Measurements from ENCODE around the gene CDH23. TPM values are rescaled to one million over a fixed set of nuclear protein-coding genes. Genes with fewer than 3 reads are reported as not detected.

The CDH23 gene
- total and polyA plus RNA-seq, 10 of the 15 experiments (the other 5 are each of a cell fraction or from before 2014, with no cell fraction given) = 0.09 to 0.40 (median 0.15) TPM; not detected in 1

DNA sequence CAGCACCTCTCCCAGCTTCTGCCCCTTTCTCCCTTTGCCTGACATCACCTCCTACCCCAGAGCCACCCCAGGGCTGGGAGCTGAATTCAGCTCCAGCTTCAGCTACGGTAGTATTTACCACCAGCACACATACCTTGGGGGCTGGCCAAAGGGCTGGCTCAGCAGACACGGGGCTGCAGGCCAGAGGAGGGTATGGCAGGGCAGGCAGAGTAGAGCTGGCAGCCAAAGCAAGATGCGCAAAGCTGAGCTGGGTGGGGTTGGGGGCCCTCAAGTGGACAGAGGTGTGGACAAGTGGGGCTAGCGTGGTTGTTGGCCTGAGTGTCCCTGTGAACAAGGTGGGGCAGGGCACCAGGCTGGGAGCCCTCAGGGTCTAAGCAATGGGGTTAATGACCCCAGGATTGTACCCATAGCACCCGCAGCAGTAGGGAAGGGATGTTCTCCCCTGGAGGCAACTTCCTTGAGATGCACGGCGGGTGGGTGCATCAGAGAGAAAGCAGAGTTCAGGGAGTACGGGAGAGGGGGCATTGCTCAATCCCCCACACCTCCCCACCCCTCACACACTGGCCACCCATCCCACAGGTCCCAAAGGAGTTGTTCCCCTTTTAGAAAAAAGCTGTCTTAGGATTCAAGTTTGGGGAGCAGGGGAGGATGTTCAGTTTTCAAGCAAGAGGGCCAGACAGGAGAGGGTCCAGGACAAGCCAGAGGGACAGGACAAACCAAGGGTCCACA, 368.6 kb downstream of the CDH23 start:
- DNase-seq (ENCODE audit: low read depth, low spot score) (no peak), ATAC-seq (no peak), FAIRE-seq (no peak)
- no peak overlapping the region for H3K9ac ChIP-seq (ENCODE audit: control insufficient read depth, insufficient read depth, low read length)
- H2AFZ ChIP-seq (ENCODE audit: control insufficient read depth, low read depth, low read length) = no peak overlapping the region
- intact Hi-C loops (cut with micrococcal nuclease; ENCODE audit: unreplicated experiment) (no loop called here), in situ Hi-C loops (cut with MboI) (no loop called here)
- SMC1A ChIA-PET (ENCODE audit: uncharacterized antibody, unreplicated experiment) = interaction anchor here (1.1 to 2.4 kb wide), 4 partner anchors 8 to 101 kb away, joined by 3 to 9 read pairs (median 6); partner anchors contain the start of gene VSIR
- peaks cover 8% of the 10 kb centered on the region for H3K79me2 ChIP-seq (ENCODE audit: control insufficient read depth, insufficient read depth, low read length)
- H3K4me1 ChIP-seq (ENCODE audit: control insufficient read depth, insufficient read depth, low read length) = peaks cover 29% of the 10 kb centered on the region
- no peaks in the 10 kb centered on the region for H4K20me1 ChIP-seq (ENCODE audit: control insufficient read depth, insufficient read depth)
- H3K4me2 ChIP-seq (ENCODE audit: control insufficient read depth, insufficient read depth) = no peak overlapping the region
- H3K9me3 ChIP-seq (replicated peaks; ENCODE audit: control insufficient read depth, insufficient read depth, low read length) = no peaks in the 10 kb centered on the region
- H3K27ac ChIP-seq (ENCODE audit: control insufficient read depth, insufficient read depth) = no peak overlapping the region
- 69% methylated on average over 8 of the region's 8 CpGs for WGBS (ENCODE audit: insufficient coverage, insufficient replicate concordance, low lambda C conversion rate, missing lambda C conversion rate)
- H3K27me3 ChIP-seq (replicated peaks in 1 of 2; ENCODE audit: control insufficient read depth in 2 of 2, insufficient read depth in 2 of 2, low read length in 1 of 2) = no peaks in the 10 kb centered on the region
- POLR2A ChIA-PET = no interaction called here
- no TSS peak for BruUV-seq (replicated peaks)
- no peaks in the 10 kb centered on the region; a peak in 1 of 4 replicates for H3K36me3 ChIP-seq (ENCODE audit: control insufficient read depth in 2 of 2, insufficient read depth in 2 of 2, low read length in 1 of 2)
- H3K4me3 ChIP-seq = no peak overlapping the region
- CTCF ChIA-PET = interaction anchor here (0.6 to 3.1 kb wide), 6 partner anchors 8 to 131 kb away, joined by 3 to 10 read pairs (median 4); partner anchors contain the start of gene VSIR
- RAD21 ChIA-PET (ENCODE audit: unreplicated experiment) = interaction anchor here (1.3 to 1.8 kb wide), 2 partner anchors 38 to 57 kb away, joined by 3 to 6 read pairs; no protein-coding TSS in a partner anchor
- TF ChIP-seq, protein P1, sequence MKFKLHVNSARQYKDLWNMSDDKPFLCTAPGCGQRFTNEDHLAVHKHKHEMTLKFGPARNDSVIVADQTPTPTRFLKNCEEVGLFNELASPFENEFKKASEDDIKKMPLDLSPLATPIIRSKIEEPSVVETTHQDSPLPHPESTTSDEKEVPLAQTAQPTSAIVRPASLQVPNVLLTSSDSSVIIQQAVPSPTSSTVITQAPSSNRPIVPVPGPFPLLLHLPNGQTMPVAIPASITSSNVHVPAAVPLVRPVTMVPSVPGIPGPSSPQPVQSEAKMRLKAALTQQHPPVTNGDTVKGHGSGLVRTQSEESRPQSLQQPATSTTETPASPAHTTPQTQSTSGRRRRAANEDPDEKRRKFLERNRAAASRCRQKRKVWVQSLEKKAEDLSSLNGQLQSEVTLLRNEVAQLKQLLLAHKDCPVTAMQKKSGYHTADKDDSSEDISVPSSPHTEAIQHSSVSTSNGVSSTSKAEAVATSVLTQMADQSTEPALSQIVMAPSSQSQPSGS (IDR thresholded peaks at IDR 0.05; ENCODE audit: low read length) = no peak
- no peak for TF ChIP-seq CEBPB (IDR thresholded peaks at IDR 0.05; ENCODE audit: borderline replicate concordance in 1 of 2, low read depth in 2 of 2, low read length in 2 of 2)
- TF ChIP-seq KLF5 (IDR thresholded peaks at IDR 0.05; ENCODE audit: partially characterized antibody) = no peak
- TF ChIP-seq, protein P2, sequence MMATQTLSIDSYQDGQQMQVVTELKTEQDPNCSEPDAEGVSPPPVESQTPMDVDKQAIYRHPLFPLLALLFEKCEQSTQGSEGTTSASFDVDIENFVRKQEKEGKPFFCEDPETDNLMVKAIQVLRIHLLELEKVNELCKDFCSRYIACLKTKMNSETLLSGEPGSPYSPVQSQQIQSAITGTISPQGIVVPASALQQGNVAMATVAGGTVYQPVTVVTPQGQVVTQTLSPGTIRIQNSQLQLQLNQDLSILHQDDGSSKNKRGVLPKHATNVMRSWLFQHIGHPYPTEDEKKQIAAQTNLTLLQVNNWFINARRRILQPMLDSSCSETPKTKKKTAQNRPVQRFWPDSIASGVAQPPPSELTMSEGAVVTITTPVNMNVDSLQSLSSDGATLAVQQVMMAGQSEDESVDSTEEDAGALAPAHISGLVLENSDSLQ (IDR thresholded peaks at IDR 0.05) = no peak
- no peak for TF ChIP-seq SUZ12 (IDR thresholded peaks at IDR 0.05; ENCODE audit: unreplicated experiment)
- no peak for TF ChIP-seq PAX5 (IDR thresholded peaks at IDR 0.05; ENCODE audit: borderline replicate concordance, low read depth, low read length)
- no peak for TF ChIP-seq MTA2 (IDR thresholded peaks at IDR 0.05; ENCODE audit: low read depth)
- TF ChIP-seq NFXL1 (IDR thresholded peaks at IDR 0.05; ENCODE audit: borderline replicate concordance) = no peak
- TF ChIP-seq ZNF384 (IDR thresholded peaks at IDR 0.05; ENCODE audit: borderline replicate concordance, low read depth, low read length) = no peak
- TF ChIP-seq SUPT20H (IDR thresholded peaks at IDR 0.05; ENCODE audit: borderline replicate concordance, control insufficient read depth, low read depth, low read length) = no peak
- no peak for TF ChIP-seq RUNX3 (IDR thresholded peaks at IDR 0.05; ENCODE audit: low read length)
- TF ChIP-seq EP300 (IDR thresholded peaks at IDR 0.05; ENCODE audit: borderline replicate concordance in 1 of 2, control insufficient read depth in 1 of 2, low read depth in 2 of 2, low read length in 2 of 2) = no peak
- TF ChIP-seq, protein P3, sequence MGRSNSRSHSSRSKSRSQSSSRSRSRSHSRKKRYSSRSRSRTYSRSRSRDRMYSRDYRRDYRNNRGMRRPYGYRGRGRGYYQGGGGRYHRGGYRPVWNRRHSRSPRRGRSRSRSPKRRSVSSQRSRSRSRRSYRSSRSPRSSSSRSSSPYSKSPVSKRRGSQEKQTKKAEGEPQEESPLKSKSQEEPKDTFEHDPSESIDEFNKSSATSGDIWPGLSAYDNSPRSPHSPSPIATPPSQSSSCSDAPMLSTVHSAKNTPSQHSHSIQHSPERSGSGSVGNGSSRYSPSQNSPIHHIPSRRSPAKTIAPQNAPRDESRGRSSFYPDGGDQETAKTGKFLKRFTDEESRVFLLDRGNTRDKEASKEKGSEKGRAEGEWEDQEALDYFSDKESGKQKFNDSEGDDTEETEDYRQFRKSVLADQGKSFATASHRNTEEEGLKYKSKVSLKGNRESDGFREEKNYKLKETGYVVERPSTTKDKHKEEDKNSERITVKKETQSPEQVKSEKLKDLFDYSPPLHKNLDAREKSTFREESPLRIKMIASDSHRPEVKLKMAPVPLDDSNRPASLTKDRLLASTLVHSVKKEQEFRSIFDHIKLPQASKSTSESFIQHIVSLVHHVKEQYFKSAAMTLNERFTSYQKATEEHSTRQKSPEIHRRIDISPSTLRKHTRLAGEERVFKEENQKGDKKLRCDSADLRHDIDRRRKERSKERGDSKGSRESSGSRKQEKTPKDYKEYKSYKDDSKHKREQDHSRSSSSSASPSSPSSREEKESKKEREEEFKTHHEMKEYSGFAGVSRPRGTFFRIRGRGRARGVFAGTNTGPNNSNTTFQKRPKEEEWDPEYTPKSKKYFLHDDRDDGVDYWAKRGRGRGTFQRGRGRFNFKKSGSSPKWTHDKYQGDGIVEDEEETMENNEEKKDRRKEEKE (IDR thresholded peaks at IDR 0.05) = no peak
- no peak for TF ChIP-seq FOXM1 (IDR thresholded peaks at IDR 0.05; ENCODE audit: low read depth, low read length)
- no peak for TF ChIP-seq ZZZ3 (IDR thresholded peaks at IDR 0.05; ENCODE audit: control insufficient read depth, insufficient read length, low read depth)
- TF ChIP-seq RELA (IDR thresholded peaks at IDR 0.05; ENCODE audit: borderline replicate concordance, partially characterized antibody) = no peak
- no peak for TF ChIP-seq ASH2L (IDR thresholded peaks at IDR 0.05; ENCODE audit: borderline replicate concordance, low read depth)

Data from GM12878 (cell line).